A549 (cell line): ENCODE data around the gene MEIS1.

Experiments used
- EP300 ChIP-seq, 2 experiments: fragments of >200 bp; sonication (Bioruptor Twin); formaldehyde crosslinking; IDR thresholded peaks; 2 replicates in 1 of 2; 3 replicates in 1 of 2; pipeline ENCODE4 v1.6.1; 2016 to 2017
- POLR2A ChIP-seq: IDR thresholded peaks from 2 replicates; pipeline ENCODE4 v1.6.1; 2012; ENCODE audit warnings: mild to moderate bottlenecking, low read length
- SREBF2 ChIP-seq: fragments of 450-650 bp; IDR thresholded peaks from 2 replicates; pipeline ENCODE4 v1.6.1; 2014; ENCODE audit warnings: mild to moderate bottlenecking, moderate library complexity
- USF2 ChIP-seq: fragments of 450-650 bp; IDR thresholded peaks from 2 replicates; pipeline ENCODE4 v1.6.1; 2014; ENCODE audit warnings: antibody characterized with exemption
- TF ChIP-seq, protein P1 (sequence below): fragments of >200 bp; sonication (Bioruptor Twin); formaldehyde crosslinking; IDR thresholded peaks from 3 replicates; pipeline ENCODE4 v1.5.1; 2016
- TF ChIP-seq, protein P2 (sequence below): fragments of 200-600 bp; sonication (generic); IDR thresholded peaks from 2 replicates; pipeline ENCODE4 v1.6.1; 2016; ENCODE audit warnings: antibody characterized with exemption, mild to moderate bottlenecking, moderate library complexity
- TF ChIP-seq, protein P3 (sequence below): IDR thresholded peaks from 2 replicates; pipeline ENCODE4 v1.6.1; 2012; ENCODE audit warnings: low read depth, borderline replicate concordance

GRCh38 chr2:66435549-66435875, 587 bp downstream of the MEIS1 start:
- TF ChIP-seq POLR2A (no peak), SREBF2 (no peak), USF2 (no peak), EP300 (IDR thresholded peaks at IDR 0.05) (no peak)
- TF ChIP-seq, protein P1, sequence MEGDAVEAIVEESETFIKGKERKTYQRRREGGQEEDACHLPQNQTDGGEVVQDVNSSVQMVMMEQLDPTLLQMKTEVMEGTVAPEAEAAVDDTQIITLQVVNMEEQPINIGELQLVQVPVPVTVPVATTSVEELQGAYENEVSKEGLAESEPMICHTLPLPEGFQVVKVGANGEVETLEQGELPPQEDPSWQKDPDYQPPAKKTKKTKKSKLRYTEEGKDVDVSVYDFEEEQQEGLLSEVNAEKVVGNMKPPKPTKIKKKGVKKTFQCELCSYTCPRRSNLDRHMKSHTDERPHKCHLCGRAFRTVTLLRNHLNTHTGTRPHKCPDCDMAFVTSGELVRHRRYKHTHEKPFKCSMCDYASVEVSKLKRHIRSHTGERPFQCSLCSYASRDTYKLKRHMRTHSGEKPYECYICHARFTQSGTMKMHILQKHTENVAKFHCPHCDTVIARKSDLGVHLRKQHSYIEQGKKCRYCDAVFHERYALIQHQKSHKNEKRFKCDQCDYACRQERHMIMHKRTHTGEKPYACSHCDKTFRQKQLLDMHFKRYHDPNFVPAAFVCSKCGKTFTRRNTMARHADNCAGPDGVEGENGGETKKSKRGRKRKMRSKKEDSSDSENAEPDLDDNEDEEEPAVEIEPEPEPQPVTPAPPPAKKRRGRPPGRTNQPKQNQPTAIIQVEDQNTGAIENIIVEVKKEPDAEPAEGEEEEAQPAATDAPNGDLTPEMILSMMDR = no peak
- TF ChIP-seq, protein P2, sequence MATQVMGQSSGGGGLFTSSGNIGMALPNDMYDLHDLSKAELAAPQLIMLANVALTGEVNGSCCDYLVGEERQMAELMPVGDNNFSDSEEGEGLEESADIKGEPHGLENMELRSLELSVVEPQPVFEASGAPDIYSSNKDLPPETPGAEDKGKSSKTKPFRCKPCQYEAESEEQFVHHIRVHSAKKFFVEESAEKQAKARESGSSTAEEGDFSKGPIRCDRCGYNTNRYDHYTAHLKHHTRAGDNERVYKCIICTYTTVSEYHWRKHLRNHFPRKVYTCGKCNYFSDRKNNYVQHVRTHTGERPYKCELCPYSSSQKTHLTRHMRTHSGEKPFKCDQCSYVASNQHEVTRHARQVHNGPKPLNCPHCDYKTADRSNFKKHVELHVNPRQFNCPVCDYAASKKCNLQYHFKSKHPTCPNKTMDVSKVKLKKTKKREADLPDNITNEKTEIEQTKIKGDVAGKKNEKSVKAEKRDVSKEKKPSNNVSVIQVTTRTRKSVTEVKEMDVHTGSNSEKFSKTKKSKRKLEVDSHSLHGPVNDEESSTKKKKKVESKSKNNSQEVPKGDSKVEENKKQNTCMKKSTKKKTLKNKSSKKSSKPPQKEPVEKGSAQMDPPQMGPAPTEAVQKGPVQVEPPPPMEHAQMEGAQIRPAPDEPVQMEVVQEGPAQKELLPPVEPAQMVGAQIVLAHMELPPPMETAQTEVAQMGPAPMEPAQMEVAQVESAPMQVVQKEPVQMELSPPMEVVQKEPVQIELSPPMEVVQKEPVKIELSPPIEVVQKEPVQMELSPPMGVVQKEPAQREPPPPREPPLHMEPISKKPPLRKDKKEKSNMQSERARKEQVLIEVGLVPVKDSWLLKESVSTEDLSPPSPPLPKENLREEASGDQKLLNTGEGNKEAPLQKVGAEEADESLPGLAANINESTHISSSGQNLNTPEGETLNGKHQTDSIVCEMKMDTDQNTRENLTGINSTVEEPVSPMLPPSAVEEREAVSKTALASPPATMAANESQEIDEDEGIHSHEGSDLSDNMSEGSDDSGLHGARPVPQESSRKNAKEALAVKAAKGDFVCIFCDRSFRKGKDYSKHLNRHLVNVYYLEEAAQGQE = no peak
- TF ChIP-seq, protein P3, sequence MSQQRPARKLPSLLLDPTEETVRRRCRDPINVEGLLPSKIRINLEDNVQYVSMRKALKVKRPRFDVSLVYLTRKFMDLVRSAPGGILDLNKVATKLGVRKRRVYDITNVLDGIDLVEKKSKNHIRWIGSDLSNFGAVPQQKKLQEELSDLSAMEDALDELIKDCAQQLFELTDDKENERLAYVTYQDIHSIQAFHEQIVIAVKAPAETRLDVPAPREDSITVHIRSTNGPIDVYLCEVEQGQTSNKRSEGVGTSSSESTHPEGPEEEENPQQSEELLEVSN = no peak
